Measurements from ENCODE around the gene PLA2G2C.

Gene PLA2G2C

DNA sequence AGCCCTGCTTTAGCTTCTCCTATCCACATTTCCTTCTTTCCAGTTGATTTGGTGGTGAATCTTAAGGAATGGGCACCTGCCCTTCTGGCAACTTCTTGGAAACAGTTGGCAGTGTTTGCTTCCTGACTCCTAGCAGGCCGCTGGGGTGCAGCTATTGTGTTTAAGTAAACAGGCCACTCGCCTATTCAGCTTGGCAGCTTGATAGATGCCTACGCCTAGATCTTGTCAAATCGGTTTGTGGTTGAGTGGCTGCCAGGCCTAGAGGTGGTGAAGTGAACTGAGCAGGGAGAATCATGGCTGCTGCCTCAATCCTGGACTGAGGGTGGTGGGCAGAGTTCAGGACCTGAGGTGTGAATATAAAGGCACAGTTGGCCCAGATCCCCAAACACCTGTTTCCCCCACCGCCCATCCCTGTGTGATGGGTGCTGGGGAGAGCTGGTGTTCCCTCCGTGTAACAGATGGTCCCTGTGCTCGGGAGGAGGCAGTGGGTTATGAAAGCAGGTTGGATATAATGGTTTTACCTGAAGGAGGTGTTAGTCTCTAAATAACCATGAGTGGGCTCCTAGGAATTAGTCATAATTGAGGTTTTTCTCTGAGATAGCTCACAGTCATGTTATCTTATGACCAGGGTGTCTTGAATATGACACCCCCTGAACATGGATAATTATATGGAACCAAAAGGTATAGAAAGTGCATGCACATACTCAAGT lies 940 bp upstream of the PLA2G2C start:
- in situ Hi-C loops (cut with HindIII; ENCODE audit: low sequenced_read_pairs) = no loop called here

- in situ Hi-C loops (cut with HindIII; ENCODE audit: low sequenced_read_pairs) = no loop called here
These were observed 1.1 kb downstream of the PLA2G2C start for GRCh38 chr1:20184997-20185833.

DNA sequence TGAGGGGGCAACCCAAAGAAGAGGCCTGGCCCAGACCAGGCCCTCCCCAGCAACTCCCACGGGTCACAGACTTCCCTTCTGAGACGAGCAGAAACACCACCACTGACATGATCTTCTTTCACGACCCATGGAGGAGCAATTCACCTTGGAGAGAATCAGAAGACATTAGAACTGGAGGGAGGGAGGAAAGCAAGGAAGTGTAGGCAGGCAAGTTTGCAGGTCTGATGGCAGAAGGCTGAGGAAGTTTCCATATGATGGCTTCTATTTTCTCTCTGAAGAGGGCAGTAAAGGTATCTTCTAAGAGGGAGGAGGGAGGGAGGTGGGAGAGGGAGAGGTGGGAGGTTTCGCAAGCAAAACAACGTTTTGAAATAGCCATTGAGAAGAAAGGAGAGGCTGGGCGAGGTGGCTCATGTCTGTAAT lies 1.8 kb downstream of the PLA2G2C start:
- in situ Hi-C loops (cut with HindIII; ENCODE audit: low sequenced_read_pairs) = no loop called here

GRCh38 chr1:20183616-20184271 lies 2.6 kb downstream of the PLA2G2C start:
- in situ Hi-C loops (cut with HindIII; ENCODE audit: low sequenced_read_pairs) = no loop called here

GRCh38 chr1:20183035-20183434 lies 3.3 kb downstream of the PLA2G2C start:
- in situ Hi-C loops (cut with HindIII; ENCODE audit: low sequenced_read_pairs) = no loop called here

GRCh38 chr1:20182415-20182814 lies 3.9 kb downstream of the PLA2G2C start:
- in situ Hi-C loops (cut with HindIII; ENCODE audit: low sequenced_read_pairs) = no loop called here

GRCh38 chr1:20180844-20181207 lies 5.5 kb downstream of the PLA2G2C start:
- in situ Hi-C loops (cut with HindIII; ENCODE audit: low sequenced_read_pairs) = no loop called here

GRCh38 chr1:20180129-20180843 lies 6.0 kb downstream of the PLA2G2C start:
- in situ Hi-C loops (cut with HindIII; ENCODE audit: low sequenced_read_pairs) = no loop called here

DNA sequence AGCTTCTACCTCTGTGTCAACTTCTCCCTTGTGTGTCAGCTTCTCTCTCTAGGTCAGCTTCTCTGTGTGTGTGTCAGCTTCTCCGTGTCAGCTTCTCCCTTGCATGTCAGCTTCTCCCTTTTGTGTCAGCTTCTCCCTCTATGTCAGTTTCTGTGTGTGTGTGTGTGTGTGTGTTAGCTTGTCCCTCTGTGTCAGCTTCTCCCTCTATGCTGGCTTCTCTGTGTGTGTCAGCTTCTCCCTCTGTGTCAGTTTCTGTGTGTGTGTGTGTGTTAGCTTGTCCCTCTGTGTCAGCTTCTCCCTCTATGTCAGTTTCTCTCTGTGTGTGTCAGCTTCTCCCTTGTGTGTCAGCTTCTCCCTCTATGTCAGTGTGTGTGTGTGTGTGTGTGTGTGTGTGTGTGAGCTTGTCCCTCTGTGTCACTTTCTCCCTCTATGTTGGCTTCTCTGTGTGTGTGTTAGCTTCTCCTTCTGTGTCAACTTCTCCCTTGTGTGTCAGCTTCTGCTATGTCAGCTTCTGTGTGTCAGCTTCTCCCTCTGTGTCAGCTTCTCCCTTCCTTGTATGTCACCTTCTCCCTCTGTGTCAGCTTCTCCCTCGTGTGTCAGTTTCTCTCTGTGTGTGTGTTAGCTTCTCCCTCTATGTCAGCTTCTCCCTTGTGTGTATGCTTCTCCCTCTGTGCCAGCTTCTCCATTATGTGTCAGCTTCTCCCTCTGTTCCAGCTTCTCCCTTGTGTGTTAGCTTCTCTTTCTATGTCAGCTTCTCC lies 6.8 kb downstream of the PLA2G2C start:
- in situ Hi-C loops (cut with HindIII; ENCODE audit: low sequenced_read_pairs) = no loop called here

GRCh38 chr1:20178634-20179370 lies 7.5 kb downstream of the PLA2G2C start:
- in situ Hi-C loops (cut with HindIII; ENCODE audit: low sequenced_read_pairs) = no loop called here

DNA sequence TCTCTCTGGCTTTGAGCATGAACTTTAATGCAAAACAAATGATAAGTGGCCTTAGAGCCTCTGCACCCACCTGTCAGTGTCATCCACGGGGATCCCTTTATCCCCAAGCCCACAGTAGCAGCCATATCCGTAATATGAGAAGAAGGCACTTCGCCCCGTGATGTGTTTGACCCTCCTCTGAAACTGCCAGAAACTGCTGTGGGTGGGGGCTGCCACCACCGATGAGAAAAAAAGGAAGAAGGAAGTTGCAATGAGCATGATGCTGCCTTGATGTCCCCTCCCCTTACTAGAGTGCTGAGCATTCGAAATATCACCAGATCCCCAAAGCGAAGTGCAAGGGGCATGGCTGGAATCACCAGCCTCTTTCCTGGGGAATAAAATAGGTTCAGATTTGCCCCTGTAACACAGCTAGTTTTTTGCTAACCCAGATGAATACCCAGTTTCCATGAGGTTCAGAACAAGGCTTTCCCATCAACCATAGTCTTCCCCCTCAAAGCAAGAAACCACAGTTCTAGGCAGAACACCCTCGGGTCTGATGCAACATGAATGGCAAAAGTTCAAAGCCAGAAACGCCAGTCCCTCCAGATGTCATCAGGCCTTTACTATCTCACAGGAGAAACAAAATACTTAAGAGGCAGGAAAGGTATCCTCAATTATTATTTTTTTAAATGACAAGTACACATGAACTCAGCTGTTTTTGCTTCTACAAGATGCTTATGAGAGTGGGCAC lies 11.2 kb downstream of the PLA2G2C start:
- in situ Hi-C loops (cut with HindIII; ENCODE audit: low sequenced_read_pairs) = loop anchor here (25.0 kb wide), 1 partner anchor 238 kb away; no protein-coding TSS in a partner anchor

- in situ Hi-C loops (cut with HindIII; ENCODE audit: low sequenced_read_pairs) = loop anchor here (25.0 kb wide), 1 partner anchor 235 kb away; no protein-coding TSS in a partner anchor
These were observed 14.2 kb downstream of the PLA2G2C start for GRCh38 chr1:20172033-20172590.

GRCh38 chr1:20169932-20170331 lies 16.4 kb downstream of the PLA2G2C start:
- in situ Hi-C loops (cut with HindIII; ENCODE audit: low sequenced_read_pairs) = loop anchor here (25.0 kb wide), 1 partner anchor 233 kb away; no protein-coding TSS in a partner anchor

- in situ Hi-C loops (cut with HindIII; ENCODE audit: low sequenced_read_pairs) = loop anchor here (25.0 kb wide), 1 partner anchor 232 kb away; no protein-coding TSS in a partner anchor
These were observed 17.5 kb downstream of the PLA2G2C start for GRCh38 chr1:20168564-20169491.

DNA sequence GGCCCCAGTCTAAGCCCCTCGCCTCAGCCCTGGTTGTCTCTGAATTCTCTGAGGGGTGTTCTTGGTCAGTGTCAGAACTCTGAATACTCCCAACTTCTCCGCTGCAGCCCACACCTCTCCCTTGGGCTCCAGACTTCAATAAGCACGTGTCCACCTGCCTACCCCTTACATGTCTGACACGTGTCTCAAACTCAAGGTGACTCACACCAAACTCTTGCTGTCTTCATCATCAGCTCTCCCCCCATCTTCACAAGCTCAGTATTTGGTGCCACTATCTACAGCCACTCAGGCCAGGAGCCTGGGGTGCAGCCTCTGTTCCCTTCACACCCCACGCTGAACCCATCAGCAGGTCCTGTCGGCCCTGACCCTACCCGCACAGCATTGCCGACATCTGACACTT lies 19.2 kb downstream of the PLA2G2C start:
- in situ Hi-C loops (cut with HindIII; ENCODE audit: low sequenced_read_pairs) = loop anchor here (25.0 kb wide), 1 partner anchor 230 kb away; no protein-coding TSS in a partner anchor

GRCh38 chr1:20166051-20166450 lies 20.3 kb downstream of the PLA2G2C start:
- in situ Hi-C loops (cut with HindIII; ENCODE audit: low sequenced_read_pairs) = loop anchor here (25.0 kb wide), 1 partner anchor 229 kb away; no protein-coding TSS in a partner anchor

GRCh38 chr1:20165522-20165951 lies 20.8 kb downstream of the PLA2G2C start:
- in situ Hi-C loops (cut with HindIII; ENCODE audit: low sequenced_read_pairs) = loop anchor here (25.0 kb wide), 1 partner anchor 228 kb away; no protein-coding TSS in a partner anchor

All from DLD1 (cell line).